ENCODE measurements around the gene DUSP5. TPM values are rescaled to one million over a fixed set of nuclear protein-coding genes. Genes with fewer than 3 reads are reported as not detected.
"Not testable (repeated sequence)": the region's sequence is repeated elsewhere in the genome, so short reads cannot be mapped to it uniquely, and the experiment has no call there.

The DUSP5 gene, protein sequence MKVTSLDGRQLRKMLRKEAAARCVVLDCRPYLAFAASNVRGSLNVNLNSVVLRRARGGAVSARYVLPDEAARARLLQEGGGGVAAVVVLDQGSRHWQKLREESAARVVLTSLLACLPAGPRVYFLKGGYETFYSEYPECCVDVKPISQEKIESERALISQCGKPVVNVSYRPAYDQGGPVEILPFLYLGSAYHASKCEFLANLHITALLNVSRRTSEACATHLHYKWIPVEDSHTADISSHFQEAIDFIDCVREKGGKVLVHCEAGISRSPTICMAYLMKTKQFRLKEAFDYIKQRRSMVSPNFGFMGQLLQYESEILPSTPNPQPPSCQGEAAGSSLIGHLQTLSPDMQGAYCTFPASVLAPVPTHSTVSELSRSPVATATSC
- total RNA-seq, result 8.2 and 62.2 TPM in 2 replicates

DNA sequence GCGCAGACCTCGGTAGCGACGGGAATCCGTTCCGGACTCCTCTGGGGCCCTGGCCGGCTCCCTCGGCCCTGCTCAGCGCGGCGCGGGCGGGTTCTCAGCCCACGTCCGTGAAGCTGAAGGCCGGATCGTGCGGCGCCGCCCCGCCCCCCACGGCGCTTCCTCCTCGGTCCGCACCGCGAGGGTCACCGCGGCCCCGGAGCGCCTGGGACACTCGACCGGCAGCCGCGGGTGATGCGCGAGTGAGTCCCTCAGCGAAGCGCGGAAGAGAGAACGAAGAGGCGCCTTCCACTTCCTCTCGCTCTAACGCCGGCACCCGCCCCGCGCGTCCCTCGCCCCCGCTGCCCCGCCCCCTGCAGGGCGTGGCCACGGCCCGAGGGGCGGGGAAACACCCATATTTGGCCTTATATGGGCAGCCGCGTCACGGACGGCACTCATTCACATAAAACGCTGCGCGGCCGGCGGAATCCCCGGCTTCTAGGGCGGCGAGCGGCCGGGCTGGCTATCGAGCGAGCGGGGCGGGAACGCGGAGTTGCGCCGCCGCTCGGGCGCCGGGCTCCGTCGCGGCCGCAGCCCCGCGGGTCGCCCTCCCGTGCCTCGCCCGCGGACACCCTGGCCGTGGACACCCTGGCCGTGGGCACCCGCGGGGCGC, at the start of gene DUSP5:
Gene DUSP5, plus strand, starts transcription at position 470 of the 649 bp plus-strand sequence. CDS start 215 bp downstream, outside the sequence.
- DNase-seq (ENCODE audit: low read depth), result peak; percentile 75

DNA sequence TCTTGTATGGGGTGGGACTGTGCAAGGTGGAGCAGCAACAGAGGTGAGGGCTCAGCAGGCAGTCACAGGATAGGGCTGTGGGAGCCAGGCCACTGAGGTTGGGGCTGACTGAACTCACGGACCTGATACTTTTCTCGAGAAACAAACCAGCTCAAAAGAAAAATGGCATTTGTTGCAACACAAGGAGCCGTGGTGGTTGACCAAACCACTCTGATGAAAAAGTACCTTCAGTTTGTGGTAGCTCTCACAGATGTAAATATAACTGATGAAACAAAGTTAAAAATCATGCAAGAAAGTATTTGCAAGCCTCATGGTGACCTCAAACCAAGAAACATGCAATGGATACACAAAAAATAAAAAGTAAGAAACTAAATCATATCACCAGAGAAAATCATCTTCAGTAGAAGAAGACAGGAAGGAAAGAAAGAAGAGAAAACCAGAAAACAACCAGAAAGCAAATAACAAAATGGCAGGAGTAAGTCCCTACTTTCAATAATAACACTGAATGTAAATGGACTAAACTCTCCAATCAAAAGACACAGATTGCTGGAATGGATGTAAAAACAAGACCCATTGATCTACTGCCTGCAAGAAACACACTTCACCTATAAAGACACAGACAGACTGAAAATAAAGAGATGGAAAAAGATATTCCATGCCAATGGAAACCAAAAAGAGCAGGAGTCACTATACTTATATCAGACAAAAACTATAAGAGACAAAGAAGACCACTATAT, 48.9 kb upstream of the DUSP5 start:
- no peak for DNase-seq (ENCODE audit: low read depth)

DNA sequence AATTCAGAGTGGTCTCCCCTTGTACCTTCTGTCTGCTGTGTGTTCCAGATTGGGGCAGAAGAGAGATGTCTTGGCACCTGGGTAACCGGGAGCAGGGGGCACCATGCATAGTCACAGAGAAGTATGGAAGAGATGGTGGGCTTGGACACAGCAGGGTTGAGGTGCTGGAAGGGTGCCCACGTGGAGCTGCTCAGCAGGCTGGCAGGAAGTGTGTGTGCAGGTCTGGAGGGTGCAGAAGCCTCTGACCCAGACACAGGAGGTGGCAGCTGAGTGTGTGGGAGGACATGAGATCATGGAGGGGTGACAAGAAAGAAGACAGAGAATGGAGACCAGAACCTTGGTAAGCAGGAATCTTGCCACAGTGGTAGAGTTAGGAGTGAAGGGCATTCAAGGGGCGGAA, 42.3 kb upstream of the DUSP5 start:
- no peak for DNase-seq (ENCODE audit: low read depth)

DNA sequence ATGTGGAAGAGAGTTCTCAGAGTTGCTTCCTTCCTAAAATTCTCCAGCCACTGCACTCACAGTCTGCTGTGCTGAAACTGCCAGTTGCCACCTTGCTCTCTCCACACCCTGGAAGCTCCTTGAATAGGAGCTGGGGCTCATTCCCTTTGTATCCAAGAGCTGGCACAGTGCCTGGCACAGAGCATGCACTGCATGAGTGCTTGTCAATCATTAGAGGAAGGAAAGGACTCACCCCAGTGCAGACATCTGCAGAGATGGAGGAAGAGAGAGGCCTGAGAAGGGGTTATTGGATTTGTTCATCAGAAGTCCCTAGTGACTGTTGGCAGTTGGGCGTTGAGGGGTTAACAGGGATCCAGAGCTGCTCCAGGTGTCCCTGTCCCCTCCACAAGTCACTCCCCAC, 41.7 kb upstream of the DUSP5 start:
- peak; percentile 80 for DNase-seq (ENCODE audit: low read depth)

DNA sequence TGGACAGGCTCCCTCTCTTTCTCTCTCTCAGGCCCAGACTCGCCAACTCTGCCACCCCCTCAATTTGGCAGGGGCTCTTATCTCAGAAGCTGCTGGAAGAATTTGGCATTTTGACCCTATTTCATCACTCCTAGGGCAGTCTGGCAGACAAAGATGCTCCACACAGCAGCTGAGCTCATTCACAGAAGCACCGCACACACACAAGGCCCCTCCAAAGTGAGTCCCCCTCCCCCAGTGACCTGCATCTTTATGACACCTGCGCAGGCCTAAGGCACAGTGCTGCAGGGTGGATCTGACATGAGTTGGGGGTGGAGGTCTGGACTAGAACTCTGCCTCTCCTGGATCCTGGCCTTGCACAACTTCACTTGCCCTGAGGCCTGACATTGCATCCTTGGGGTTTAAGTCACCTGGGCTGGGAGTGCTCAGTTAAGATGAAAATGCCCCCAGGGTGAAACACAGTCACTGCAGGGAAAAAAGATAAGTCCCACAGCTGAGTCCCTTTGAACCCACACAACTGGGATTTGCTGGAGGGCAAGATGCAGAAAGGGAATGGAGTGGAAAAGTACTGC, 41.1 kb upstream of the DUSP5 start:
- DNase-seq (ENCODE audit: low read depth), result peak; percentile 88

DNA sequence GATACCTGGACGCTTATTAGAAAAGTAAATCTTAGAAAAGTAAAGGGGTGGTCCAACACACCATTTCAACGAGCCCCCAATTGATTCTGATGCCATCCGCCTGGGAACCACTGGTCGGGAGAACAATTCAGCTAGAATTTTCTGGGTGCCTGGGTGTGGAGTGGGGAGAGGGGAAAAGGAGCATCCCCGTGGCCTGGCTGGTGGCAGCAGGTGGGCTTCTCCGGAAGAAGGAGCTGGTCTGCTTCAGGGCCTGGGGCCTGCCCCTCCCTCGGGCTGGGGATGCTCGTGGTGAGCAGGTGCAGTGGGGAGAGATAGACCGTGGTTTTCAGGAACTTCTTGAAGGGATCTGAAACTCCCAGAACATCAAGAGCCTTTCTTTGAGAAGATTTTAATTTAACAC, 39.9 kb upstream of the DUSP5 start:
- DNase-seq (ENCODE audit: low read depth), result no peak

DNA sequence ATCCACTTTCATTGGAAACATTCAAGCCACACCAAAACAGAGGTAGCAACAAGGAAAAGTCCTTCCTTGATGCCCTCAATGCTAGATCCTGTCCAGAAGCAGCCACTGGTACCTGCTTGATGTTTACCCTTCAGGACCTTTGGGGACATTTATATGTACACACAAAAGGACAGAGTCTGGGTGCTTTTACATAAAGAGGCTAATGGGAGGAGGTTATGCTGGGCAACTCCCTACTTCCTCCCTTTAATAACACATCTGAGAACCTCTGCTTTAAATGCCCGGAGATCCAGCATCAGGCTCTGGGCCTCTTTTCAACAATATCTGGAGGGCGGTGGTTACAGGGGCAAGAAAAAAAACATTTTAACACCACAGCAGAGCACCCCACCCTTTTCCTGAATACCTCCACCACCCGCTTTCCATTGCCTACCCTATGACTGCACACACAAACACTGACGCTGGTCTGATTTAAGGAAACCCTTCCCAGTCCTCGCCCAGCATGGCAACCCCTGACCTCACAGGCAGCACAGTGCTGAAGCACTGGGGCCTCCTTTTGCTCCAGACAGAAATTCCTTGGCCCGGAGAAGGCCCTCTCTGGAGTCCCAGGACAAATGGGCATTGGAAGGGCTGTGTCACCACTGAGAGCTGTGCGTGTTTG, 39.3 kb upstream of the DUSP5 start:
- DNase-seq (ENCODE audit: low read depth), result no peak

DNA sequence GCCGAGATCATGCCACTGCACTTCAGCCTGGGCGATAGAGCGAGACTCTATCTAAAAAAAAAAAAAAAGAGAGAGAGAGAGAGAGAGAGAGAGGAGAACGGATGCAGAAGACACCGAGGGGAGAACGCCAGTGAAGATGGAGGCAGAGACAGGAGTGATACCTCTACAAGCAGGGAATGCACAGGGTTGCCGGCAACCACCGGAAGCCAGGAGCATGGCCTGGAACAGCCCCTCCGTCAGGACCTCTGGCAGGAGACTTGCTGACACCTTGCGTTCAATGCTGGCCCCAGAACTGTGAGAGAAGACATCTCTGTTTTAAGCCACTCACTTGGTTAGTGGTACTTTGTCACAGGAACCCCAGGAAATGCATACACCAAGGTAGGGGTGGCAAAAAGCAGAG, 38.1 kb upstream of the DUSP5 start:
- DNase-seq (ENCODE audit: low read depth), result no peak

DNA sequence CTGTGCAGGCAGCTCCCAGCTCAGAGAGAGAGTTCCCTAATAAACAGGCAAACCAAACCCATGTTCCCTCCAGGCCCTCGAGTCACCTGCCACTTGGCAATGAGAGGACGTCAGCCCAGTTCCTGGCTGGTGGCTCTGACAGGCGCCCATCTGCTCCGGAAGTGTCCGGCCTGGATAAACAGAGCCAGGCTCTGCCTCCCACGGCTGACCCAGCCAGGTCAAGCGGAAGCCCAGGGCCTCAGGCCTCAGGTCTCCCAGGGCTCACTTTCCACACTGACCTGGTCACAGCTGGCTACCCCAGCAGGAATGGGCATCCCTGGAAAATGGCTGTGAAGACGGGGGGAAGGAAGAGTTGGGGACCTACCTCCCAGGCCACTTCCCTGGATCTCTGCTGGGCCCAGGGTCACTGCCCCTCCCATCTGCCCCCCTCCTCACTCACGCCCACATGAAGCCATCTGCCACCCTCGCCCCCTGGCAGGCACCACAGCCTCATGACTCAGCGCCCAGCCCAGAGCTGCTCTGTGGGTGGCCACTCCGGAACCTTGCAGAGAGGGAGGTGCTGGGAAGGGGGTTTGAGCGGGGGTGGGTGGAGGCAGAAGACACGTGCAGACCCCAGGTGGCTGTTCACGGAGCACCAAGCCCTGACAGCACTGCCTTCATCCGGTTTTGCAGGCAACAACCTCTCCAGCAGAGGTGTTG, 37.4 kb upstream of the DUSP5 start:
- peak; percentile 90 for DNase-seq (ENCODE audit: low read depth)

DNA sequence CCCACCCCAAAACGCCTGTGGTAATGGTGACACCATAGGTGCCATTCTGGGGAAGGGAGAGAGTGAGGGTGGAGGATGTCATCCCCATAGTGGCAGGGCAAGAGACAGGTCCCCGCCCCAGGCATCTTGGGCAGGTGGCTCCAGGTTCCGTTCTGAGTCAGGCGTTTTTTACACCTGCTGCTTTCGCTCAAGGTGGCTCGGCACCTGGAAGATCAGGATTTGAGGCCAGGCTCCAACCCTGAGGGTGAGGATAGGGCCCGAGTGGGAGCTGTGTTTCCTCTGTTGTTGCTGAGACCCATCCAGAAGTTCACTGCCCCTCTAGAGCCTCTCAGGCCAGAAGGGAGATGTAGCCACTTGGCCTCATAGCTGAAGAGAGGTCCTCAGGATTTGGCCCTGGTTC, 36.6 kb upstream of the DUSP5 start:
- DNase-seq (ENCODE audit: low read depth), result no peak

DNA sequence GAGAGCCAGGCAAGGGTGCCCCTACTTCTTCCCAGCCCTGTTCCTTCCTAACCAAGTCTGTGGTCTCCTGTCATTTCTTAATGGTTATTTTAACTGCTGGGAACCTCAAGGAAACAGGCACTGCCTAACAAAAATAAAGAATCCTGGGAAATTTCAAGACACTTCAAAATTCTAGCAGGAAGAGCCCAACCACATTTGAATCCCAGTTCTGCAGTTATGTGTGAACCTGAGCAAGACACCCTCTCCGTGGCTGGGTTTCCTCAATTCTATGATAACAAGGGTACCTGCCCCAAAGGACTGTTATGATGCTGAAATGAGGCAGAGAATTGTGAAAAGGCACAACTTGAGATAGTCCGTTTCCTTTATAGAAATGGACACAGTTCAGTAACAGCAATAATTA, 36.2 kb upstream of the DUSP5 start:
- peak; percentile 38 for DNase-seq (ENCODE audit: low read depth)

DNA sequence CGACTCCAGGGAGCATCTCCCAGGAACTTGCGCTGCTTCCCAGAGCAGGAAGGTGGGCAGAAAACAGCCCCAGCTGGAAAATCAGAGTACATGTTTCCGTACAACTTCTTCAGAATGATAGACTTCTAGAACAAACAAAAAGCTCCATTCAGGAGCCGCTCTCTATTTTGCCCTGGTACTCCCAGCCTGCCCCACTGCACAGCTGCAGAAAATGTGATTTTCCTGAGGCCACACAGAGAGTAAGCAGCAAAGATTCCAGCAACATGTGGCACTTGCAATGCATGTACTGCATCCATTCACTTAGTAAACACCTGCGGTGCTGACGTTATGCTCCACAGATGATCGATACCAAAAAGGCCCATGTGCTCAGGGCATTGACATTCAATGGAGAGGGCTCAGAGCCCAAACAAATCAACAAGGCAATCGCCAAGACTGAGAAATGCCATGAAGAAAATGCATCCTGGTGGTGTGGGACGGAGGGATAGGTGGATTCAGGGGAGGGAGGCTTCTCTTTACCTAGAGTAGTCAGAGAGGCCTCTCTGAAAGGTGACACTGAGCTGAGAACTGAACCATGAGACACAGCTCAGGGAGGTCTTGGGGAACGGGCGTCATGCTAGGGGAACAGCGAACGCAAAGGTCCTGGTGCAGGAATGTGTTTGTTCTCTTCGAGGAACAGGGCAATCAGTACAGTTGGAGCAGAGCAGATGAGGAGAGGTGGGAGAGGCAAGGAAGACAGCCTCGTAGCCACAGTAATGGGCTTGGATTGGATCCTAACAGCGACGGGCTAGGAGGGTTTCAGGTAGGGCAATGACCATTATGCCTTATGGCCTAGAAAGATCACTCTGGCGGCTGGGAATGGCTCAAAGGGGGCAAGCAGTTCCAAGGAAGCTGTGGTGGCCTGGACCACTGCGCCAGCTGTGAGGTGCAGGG, 35.3 kb upstream of the DUSP5 start:
- DNase-seq (ENCODE audit: low read depth), result no peak

DNA sequence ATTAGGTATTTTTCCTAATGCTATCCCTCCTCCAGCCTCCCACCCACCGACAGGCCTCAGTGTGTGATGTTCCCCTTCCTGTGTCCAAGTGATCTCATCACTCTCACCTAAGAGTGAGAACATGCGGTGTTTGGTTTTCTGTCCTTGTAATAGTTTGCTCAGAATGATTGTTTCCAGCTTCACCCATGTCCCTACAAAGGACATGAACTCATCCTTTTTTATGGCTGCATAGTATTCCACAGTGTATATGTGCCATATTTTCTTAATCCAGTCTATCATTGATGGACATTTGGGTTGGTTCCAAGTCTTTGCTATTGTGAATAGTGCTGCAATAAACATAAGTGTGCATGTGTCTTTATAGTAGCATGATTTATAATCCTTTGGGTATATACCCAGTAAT, 29.4 kb upstream of the DUSP5 start:
- not testable (repeated sequence) for DNase-seq (ENCODE audit: low read depth)

DNA sequence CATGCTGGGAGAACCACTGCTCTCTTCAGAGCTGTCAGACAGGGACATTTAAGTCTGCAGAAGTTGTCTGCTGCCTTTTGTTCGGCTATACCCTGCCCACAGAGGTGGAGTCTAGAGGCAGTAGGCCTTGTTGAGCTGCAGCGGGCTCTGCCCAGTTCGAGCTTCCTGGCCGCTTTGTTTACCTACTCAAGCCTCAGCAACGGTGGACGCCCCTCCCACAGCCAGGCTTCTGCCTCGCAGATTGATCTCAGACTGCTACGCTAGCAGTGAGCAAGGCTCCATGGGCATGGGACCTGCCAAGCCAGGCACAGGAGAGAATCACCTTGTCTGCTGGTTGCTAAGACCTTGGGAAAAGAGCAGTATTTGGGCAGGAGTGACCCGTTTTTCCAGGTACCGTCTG, 27.2 kb upstream of the DUSP5 start:
- not testable (repeated sequence) for DNase-seq (ENCODE audit: low read depth)

DNA sequence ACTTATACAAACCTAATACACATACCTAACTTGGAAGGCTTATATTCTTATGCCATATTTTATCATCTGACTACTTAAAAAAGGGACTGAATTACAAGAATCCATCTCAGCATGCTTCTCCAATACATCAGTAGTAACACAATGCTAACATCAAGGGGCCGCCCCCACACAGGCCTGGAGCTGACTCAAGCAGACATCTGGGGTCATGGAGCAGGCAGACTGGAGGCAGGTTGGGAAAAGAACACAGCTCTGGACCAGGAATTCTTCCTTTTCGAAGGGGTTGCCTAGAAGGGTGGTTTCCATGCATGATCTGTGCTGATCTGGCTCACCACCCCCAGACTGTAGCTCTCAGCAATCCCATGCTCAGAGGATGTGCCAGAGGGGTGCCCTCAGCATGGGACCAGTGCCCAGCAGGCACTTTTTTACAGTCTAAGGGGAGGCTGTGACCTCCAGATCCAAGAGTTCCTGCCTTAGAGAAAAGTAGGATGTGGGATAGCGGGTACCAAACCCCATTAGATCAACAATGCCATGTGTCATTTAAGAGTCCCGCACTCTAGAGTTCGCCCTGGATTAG, 26.1 kb upstream of the DUSP5 start:
- DNase-seq (ENCODE audit: low read depth), result peak; percentile 81

DNA sequence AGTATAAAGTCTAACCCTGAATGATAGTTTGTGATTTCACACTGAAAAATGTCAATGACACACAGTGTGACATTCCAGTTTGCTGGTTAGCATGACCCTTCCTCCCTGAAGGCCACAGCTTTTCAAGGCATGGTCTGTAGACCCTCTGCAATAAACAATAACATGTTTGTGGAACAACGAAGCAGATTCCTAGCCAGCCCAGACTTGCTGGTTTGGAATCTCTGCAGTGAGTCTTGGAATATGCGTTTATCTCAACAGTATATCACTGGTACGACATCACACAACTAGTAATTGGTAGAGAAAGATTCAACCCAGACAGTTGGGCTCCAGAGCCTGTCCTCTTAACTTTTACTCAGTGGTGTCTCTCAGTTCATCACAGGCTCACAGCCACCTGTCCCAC, 23.7 kb upstream of the DUSP5 start:
- DNase-seq (ENCODE audit: low read depth), result no peak

DNA sequence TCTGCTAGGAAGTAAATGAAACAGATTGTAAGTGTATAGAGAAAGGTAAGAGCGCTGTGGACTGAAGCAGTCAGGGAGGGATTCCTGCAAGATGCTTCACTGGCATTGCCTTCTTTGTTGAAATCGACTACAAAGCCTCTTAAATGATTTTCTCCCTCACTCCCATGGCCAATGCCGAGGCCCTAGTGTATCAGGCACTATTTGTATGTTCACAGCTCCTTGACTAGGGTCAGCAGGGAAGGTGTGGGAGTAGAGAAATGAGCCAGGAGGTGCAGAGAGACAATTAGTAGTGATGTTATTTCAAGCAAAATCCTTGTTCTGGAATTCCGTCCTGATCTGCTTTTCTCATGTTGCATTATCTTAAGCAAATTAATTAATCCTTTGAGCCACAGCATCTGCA, 22.9 kb upstream of the DUSP5 start:
- no peak for DNase-seq (ENCODE audit: low read depth)

DNA sequence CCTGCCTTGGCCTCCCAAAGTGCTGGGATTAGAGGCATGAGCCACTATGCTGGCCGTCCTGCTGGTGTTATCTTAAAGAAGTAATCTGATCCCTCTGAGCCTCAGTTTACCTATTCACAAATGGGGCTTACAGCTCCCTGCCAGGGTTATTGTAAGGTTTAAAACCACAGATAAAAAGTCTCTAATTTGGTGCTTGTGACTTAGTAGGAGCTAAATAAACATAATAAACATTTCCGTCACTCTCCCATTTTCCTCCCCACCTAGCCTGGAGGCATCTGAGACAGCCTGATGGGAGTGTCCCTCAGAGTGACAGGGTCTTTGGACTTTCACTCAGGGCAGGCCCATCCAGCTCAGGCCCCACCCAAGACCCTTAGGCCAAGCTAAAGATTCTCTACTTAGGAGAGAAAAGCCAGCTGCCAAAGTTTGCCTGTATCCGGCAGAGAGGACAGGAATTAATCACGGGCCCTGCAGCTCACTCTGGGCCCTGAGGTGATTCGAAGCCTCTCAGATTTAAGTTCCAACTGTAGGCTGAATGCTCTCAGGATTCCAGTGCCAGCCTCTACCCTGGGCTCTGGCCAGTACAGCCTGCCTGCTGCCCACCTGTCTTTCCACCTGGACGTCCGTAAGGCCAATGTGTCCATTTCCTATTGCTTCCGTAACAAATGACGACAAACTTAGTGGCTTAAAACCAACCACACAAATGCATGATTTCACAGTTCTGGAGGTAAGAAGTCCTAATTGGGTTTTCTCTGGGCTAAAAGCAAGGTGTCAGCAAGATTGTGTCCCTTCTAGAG, 21.8 kb upstream of the DUSP5 start:
- no peak for DNase-seq (ENCODE audit: low read depth)

DNA sequence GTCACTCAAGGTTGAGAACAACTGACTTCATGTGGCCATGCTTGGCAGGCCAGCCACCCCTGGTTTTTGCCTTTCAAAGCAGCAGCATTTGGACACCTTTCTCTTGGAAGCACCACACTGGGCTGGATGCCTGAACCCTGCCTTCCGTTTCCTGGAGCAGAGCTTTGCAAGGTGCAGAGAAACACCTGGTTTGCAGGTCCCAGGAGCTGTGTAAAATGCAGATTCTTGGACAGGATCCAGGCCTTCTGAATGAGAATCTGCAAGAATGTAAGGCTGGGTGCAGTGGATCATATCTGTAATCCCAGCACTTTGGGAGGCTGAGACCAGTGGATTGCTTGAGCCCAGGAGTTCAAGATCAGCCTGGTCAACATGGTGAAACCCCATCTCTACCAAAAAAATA, 18.0 kb upstream of the DUSP5 start:
- DNase-seq (ENCODE audit: low read depth), result no peak

Measured in renal cortical epithelial cell (primary cell).